GM12874 (cell line): Measurements from ENCODE around the gene KSR2.

Experiments
- TF ChIP-seq, protein P1 (sequence below): IDR thresholded peaks from 2 replicates; pipeline ENCODE4 v1.5.1; 2011; ENCODE audit warnings: low read depth, mild to moderate bottlenecking, control low read depth, low read length, moderate library complexity; ENCODE audit not compliant: insufficient read depth

The KSR2 gene

DNA sequence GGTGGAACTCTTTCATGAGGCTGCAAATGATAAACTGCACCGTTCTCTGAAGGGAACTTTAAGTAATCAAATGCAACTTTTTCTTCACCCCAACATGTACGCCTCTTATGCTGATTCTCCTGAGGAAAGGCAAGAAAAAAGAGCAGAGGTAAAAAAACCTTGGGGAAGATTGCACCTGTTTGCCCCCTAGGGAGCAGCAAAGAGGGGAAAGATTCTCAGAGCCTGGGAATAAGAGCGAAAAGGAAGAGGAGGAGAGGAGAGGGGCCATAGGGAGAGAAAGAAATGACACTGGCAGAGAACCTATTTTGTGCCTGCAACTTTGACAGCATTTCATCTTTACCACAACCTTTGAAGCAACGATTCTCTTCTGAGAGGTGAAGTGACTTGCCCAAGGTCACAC is 254.6 kb downstream of the KSR2 start:
- TF ChIP-seq, protein P1, sequence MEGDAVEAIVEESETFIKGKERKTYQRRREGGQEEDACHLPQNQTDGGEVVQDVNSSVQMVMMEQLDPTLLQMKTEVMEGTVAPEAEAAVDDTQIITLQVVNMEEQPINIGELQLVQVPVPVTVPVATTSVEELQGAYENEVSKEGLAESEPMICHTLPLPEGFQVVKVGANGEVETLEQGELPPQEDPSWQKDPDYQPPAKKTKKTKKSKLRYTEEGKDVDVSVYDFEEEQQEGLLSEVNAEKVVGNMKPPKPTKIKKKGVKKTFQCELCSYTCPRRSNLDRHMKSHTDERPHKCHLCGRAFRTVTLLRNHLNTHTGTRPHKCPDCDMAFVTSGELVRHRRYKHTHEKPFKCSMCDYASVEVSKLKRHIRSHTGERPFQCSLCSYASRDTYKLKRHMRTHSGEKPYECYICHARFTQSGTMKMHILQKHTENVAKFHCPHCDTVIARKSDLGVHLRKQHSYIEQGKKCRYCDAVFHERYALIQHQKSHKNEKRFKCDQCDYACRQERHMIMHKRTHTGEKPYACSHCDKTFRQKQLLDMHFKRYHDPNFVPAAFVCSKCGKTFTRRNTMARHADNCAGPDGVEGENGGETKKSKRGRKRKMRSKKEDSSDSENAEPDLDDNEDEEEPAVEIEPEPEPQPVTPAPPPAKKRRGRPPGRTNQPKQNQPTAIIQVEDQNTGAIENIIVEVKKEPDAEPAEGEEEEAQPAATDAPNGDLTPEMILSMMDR, result no peak

DNA sequence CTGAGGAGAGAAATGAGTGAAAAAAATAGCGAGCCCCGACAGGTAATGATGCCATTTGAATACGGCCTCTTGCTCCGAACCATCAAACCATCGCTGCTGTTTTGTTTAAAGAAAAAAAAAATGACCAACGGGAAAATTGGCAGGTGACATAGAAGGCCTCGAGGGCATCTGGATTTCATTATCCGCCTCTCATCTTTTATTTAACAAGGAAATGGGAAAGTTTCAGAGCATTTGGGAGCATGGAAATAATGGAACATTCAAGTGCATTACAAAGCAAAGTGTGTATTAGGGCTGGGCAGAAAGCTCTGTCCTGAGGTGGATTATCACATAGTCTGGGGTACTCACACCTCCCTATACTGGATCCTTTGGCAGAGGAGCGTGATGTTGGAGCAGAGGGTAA is 258.7 kb downstream of the KSR2 start:
- TF ChIP-seq, protein P1, result no peak

DNA sequence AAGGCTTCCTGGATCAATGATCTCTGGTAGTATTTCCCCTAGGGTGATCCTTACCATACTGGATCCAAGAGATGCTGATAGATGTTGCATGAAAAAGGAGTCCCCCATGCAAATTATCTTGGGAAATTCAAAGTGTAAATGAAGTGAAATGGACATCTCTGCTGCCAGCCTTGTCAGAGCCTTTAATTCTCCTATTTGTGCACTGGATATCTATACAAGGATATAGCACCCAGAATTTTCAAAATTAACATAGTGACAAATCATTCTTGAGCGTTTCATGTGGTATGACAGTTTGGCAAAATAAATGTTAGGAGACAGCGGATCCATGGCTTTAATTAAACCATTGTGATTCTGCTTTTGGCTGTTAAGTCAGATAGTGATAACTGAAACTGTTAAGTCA is 260.9 kb downstream of the KSR2 start:
- TF ChIP-seq, protein P1, result no peak

DNA sequence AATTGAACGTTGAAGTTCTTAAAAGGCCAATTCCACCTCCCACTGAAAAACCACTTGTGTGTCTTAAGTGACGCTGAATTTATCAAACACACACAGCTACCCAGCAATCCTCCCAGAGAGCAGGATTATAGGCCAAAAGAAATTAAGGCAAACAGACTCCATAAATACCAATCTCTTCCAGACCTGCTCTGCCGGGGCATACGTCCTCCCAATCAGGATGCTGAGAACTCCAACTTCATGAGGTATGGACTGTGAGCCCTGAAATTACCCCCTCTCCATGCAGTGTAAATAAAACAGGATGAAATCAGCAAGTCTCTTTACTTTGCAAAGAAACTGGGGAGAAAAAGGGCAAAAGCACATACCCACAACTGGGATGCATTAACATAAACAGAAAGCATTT is 265.2 kb downstream of the KSR2 start:
- TF ChIP-seq, protein P1, result no peak

DNA sequence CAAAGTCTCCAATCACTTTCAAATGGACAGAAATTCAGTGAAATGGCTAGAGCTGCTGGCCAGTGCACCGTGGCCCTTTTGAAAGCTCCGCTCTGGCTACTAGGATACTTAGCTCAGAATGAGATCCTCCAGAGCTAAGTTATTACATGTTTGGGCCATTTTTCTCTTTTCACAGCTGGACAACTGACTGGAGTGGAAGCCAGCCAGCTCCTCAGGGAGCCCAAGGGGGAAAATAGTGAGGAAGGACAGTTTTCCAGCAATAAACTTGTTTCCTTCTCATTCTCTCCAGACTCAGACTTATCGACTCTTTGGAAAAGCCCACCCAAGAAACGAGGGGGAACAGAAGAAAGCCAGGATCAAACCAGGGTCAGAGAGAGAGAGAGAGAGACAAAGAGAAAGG is 266.0 kb downstream of the KSR2 start:
- TF ChIP-seq, protein P1, result no peak

DNA sequence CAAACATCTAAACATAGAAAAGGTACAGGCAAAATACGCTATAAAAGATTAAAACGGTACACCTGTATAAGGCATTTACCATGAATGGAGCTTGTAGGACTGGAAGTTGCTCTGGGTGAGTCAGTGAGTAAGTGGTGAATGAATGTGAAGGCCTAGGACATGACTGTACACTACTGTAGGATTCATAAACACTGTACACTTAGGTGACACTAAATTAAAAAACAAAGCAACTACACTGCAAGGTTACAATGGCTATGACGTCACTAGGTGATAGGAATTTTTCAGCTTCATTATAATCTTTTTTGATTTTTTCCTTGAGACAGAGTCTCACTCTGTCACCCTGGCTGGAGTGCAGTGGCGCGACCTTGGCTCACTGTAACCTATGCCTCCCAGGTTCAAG is 269.2 kb downstream of the KSR2 start:
- TF ChIP-seq, protein P1, result no peak

DNA sequence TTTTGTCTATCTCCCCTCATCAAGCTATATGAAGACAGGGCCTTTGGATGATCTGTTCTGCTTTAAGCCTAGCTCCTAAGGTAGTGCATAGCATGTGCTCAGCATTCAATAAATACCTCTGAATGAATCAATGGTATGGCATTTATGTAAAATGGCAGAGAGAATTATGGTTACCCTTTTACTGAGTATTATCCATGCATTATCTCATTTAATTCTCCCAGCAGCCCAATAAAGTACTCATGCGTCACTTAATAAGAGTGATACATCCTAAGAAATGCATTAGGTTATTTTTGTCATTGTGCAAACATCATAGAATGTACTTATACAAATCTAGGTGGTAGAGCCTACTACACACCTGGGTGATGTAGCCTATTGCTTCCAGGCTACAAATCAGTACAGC is 269.7 kb downstream of the KSR2 start:
- TF ChIP-seq, protein P1, result no peak

DNA sequence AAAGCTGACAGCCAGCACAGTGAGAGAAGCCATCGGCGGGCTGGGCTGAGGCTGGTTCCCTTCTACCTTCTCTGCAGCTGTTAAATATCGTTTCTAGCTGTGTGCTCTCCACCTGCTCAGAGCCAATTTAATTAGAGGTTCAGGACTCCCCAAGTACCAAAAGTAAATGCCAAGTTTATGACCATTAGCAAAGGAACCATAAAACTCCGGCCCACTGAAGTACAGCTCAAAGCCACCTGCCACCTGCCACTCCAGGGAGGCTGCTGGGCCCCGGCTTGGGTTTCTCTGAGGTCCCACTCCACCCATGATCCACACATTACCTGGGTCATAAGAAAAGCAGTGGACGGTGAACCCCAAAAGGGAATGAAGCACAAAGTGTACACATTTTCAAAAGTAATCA is 272.8 kb downstream of the KSR2 start:
- TF ChIP-seq, protein P1, result no peak
